ENCODE data around the gene TSPAN31.

GRCh38 chr12:57796996-57797395 is 52.2 kb downstream of the TSPAN31 start:
- no peak for TF ChIP-seq CTCF (IDR thresholded peaks at IDR 0.05)
- no peak for TF ChIP-seq POLR2AphosphoS5 (IDR thresholded peaks at IDR 0.05; ENCODE audit: insufficient read depth in 1 of 2, low read depth in 1 of 2)
- no peak for TF ChIP-seq POLR2A (IDR thresholded peaks at IDR 0.05)
